ENCODE data around the gene CYP27A1.

DNA sequence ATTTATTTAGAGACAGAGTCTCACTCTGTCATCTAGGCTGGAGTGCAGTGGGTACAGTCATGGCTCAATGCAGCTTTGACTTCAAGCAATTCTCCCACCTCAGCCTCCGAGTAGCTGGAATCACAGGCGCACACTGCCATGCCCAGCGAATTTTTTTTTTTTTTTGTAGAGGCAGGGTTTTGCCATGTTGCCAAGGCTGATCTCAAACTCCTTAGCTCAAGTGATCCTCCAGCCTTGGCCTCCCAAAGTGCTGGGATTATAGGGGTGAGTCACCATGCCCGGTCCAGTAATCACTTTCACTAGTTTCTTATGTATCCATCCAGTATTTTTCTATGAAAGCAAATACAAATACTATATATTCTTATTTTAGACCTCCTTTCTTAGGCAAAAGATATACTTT, 25.7 kb downstream of the CYP27A1 start:
- no peak for TF ChIP-seq CTCF (IDR thresholded peaks at IDR 0.05)
- TF ChIP-seq POLR2A (IDR thresholded peaks at IDR 0.05): no peak

All from heart left ventricle (tissue), 13 donors.